MV-4-11 (cell line): ENCODE data around the gene RPS25.
"Not testable (repeated sequence)": the region's sequence is repeated elsewhere in the genome, so short reads cannot be mapped to it uniquely, and the experiment has no call there.

ENCODE experiments used
- DNase-seq: peaks from one replicate; lab custom pipeline; 2025; lab: John Stamatoyannopoulos, UW

RPS25 gene

DNA sequence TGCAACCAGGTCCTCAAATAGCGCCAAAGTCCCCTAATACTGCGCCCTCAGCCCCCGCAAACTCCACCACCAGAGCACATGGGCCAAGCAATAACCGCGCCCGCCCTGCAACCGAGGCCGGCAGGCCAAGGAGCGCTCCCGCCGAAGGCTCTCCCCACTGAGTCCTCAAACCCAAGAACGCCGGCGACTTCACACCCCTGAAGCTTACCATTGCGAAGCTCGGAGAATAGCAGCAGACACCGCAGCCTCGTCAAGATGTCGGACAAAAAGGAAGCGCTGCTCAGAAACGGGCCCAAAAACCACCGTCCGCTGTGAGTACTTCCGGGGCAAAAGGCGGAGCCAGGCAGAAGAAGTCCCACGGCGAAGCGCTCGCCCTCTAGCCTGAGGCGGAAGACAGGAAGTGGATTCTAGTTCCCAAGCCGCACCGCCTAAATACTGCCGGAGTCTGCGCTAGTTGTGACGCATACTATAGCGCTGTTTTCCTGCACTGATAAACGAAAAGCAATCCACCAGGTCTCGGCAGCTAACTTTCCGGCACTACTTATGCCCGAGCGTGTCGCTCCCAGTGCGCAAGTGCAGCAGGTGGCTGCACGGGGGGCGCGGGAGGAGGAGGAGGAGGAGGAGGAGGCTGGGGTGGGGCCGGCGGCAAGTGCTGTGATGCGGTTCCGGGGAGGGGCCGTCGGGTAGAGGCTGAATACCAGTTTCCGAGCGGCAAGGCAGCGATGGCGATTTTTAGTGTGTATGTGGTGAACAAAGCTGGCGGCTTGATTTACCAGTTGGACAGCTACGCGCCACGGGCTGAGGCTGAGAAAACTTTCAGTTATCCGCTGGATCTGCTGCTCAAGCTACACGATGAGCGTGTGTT, at the start of gene RPS25, which contains the start of gene TRAPPC4:
TSS of gene RPS25 (minus strand) at position 270 of the 865 bp plus-strand sequence. CDS start at position 211, 59 bp downstream.
TSS of gene TRAPPC4 (plus strand) at position 693 of the 865 bp plus-strand sequence. CDS start at position 723, 30 bp downstream.
- peak; percentile 97 for DNase-seq

DNA sequence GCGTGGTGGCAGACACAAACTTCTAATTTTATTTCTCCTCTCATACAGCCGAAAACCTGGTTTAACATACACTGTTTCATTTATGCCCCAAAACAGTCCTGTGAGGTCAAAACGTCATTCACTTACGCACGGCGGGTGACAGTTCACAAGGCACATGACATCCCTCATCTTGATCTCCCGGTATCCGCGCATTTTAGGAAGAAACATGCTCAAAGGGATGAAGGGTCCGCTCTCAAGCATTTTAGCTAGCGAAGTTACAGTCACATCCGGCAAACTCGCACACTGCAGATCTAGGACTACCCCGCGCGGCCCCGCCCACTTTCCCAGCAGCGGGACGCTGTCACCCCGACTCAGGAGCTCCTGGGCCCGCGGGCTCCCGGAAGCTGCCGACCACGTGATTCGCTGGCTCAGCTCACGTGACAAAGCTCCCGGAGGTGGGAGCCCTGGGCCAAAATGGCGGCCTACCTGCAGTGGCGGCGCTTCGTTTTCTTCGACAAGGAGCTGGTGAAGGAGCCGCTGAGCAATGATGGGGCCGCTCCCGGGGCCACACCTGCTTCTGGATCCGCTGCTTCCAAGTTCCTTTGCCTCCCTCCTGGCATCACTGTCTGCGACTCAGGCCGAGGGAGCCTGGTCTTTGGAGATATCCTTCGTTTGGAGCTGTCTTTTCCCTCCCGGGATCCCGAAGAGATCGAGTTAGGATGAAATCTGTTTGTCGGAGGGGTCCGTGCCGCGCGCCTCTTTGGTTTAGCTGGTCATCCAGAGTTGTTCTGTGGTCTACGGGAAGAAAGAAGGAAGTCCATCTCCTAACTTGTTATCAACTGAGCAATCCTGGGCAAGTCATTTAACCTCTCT, 49.5 kb upstream of the RPS25 start, which contains the start of gene VPS11:
TSS of gene VPS11 (plus strand) at position 448 of the 852 bp plus-strand sequence. CDS start at position 454, 6 bp downstream.
- DNase-seq: peak; percentile 96

DNA sequence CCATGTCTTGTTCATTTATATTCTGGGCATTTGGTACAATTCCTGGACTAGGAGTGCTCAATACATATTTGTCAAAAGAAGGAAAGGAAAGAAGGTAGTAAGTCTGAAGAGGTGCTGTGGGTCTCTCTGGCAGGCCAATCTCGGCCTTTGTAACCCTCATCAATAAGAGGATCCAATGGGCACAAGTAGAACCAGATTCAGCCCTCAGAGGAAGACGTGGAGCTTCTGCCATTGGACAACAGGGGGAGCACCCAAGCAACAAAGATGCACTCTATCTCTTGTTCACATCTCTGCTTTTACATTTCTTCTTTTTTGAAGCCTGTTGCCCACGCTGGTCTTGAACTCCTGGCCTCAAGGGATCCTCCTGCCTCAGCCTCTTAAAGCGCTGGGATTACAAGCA, 47.2 kb upstream of the RPS25 start:
- peak; percentile 52 for DNase-seq

DNA sequence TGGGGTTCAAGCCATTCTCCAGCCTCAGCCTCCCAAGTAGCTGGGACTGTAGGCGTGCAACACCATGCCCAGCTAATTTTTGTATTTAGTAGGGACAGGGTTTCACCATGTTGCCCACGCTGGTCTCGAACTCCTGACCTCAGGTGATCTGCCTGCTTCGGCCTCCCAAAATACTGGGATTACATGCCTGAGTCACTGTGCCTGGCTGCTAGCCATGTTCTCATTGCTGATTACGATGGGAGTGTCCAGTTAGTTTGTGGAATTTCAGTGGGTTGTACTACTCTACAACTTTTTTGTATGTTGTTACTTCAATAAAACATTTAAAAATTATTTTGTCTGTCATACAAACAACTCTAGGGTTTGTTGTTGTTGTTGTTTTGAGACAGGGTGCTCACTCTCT, 44.6 kb upstream of the RPS25 start:
- DNase-seq: no peak

DNA sequence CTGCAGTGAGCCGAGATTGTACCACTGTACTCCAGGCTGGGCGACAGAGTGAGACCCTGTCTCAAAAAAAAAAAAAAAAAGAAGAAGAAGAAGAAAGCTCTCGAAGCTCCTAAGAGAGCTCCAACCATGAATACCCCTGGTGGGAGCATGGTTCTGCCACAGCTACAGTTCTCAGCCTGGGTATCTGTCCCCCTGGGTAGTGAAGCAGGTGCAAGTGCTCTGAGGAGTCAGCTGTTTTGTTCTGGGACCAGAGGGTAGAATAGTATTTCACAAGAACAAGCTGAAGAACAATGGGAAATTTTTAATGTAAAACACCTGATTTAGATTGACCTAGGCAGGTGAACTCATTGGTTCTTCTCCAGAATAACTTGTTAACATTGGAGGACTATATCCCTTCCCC, 43.1 kb upstream of the RPS25 start:
- DNase-seq: no peak

DNA sequence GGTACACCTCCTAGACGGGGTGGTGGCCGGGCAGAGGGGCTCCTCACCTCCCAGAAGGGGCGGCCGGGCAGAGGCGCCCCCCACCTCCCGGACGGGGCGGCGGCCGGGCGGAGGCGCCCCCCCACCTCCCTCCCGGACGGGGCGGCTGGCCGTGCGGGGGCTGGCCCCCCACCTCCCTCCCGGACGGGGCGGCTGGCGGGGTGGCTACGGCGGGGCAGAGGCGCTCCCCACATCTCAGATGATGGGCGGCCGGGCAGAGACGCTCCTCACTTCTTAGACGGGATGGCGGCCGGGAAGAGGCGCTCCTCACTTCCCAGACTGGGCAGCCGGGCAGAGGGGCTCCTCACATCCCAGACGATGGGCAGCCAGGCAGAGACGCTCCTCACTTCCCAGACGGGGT, 41.0 kb upstream of the RPS25 start:
- not testable (repeated sequence) for DNase-seq

DNA sequence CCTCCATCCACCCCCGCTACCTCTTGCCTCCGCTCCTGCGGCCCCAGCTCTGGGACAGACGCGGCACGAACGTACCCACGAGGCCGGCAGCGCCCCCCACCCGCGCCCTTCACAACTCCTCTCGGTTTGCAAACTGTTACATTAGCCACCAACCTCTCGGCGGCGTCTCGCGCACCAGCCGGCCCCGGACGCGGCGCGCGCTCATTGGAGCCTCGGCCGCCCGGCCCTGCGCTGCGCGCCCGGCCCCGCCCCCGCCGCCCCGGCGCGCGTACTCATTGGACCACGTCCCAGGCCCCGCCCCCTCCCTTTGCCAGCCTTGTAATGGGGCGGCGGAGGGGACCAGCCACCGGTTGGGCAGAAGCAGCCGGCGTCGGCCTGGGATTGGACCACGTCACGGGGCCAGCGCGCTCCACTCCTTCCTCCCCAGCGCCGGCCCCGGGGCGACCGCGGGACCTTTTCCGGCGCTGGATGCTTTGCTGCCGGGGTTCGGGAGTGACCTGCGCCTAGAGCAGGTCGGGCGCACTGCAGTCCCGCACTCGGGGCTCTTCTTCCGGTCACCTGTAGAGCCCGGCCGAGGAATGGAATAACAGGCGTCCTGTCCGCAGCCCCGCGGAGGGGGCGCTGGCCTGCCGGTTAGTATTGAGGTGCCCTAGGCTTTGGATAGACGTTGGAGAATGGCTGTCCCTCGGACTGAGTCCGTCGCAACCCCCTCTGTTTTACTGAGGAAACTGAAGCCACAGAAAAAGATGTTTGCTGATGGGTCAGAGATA, 39.0 kb upstream of the RPS25 start, which contains the start of gene HYOU1:
TSS of gene HYOU1 (minus strand) at position 206 of the 770 bp plus-strand sequence. CDS start 1,045 bp downstream, outside the sequence.
- peak; percentile 91 for DNase-seq

DNA sequence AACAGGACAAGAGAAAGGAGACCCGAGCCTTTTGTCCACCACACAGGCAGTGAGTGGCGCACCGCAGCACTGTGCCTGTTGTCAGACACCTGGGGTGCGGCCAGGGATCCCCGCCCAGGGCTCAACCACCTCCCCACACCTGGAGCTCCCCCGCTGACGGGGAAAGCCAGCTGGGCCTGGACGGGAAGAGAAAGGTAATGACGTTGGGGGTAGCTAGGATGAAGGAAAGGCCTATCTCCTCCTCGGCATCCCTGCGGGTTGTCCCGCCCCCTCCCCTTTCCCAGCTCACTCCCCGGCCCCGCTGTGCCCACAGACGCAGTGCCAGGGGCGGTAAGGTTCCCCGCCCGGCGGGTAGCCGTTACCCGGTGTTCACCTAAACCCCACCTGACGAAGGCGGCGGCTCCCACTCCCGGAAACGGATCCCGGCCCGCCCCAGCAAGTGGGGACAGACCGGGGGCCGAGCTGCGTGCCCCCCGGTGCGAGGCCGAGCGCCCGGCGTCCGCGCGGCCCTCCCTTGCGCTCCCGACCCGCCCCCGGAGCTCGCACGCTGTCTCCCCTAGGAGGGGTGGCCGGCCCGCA, 38.4 kb upstream of the RPS25 start:
- DNase-seq: no peak

DNA sequence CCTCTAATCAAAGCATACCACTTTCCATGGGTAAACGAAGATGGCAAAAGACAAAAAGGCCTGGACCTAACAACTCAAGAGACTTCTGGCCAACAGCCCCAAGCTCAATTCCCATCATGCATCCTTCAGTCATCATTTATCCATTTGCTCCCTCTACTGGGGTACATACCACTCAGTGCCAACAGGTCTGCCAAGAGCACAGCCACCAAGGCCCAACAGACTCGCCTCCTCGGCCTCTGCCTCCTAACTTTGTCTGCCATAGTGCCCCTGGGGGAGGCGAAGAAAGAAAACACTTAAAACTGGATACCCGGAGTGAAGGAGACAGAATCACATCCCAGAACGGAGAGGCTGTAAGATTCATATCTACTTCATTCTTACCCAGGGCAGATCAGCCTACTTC, 37.8 kb upstream of the RPS25 start:
- DNase-seq: peak; percentile 61

DNA sequence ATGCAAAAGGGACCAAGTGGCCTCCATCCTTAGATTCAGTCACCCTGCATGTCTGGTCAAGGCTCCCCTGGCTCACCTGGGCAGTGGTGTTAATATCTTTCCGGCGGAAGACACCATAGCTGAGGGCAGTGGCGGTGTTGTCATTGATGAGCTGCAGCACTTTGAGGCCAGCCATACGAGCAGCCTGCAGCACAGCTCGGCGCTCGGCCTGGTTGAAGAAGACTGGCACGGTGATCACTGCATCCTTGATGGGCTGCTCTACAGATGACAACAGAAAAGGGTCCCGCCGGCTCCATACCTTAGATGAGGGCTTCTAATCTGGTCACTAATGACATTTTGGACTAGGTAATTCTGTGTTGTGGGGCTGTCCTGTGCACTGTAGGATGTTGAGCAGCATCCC, 36.3 kb upstream of the RPS25 start:
- DNase-seq: no peak

DNA sequence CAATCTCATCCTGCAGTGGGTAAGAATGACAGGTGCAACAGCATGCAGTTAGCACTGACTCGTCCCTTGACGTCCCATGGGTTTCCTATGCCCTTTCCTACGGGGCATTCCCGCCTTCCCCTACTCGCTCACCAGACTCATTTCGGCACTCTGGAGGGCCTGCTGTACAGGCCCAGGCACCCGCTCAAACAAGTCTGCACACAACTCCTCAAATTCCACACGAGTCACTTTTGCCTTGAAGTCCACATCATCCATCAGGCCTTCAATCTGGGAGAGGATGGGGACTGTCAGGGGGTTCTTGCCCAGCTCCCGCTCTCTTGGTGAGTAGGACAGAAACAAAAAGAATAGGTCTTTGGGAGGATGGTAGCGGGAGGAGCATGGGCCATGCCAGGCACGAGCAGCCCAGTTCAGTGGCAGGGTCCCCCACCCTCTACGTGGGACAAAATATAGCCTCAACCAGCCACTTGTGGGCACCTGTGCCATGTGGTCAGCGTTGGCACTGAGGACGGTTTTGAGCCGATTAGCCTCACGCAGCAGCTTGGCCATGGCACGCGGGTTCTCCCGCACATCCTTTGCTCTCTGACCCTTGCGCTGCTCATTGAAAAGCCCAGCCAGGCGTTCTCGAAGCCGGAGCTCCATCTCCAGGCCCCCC, 34.1 kb upstream of the RPS25 start:
- DNase-seq: no peak

DNA sequence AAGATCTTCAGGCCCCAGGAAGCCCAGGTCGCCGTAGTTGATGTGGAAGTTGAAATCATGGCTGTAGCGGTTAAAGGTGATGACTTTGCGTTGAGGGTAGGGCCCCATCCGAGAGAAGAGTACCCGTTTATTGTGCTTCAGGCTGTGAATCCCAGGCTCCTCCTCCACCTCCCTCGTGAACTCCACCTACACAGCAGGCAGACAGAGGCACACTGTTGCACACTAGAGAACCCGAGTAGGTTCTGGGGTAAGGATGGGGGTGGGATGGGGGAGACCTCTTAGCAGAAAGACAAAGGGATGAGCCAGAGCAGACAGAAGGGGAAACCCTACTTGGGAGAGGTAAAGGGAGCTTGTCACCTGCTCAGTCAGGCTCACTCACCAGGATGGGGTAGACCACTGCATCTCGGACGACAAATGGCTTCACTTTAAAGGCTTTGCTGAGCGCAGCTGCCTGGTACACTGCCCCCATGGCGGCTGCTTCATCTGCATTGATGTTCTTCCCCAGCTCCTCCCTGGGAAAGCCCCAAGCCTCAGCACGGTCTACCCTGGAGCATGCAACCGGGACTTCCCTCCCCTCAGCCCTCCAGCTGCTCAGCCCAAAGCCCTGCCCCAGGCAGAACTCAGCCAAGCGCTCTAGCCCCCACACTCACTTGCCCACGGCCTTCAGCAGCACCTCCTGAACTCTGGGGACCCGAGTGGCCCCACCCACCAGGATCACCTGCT, 33.5 kb upstream of the RPS25 start:
- no peak for DNase-seq

DNA sequence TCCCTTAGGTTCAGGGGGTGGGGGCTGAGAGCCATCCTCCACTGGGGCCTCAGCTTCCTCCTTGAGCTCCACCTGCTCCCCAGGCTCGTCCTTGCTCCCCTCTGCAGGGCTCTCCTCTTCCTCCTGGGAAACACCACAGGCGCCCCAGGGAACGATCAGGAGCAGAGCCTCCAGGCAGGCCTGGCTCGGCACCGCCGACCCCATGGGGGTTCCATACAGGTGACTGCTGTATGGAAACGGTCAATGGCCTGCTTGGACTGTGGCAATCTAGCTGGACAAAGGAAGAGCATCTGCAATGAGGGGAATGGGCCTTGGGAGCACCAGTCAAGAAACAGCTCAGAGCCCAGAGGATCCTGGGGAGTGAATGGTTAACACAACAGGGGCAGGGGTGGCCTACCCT, 30.9 kb upstream of the RPS25 start:
- no peak for DNase-seq

DNA sequence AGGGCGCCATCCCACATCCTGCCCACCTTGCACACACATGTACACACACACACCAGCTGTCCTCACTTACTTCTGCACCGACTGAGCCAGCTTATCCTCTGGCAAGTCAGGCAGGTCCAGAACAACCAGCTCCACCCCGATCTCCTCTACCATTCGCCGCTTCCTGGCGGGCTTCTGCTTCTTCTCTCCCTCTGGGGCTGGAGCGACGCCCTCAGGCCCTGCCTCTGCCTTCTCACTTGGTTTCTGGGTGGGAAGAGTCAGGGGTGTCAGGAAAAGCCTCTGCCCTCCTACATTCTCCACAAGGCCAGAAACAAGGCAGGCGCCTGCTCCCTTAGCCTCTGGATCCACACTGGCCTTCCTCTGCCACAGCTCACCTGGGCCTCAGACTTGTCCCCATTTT, 30.5 kb upstream of the RPS25 start:
- no peak for DNase-seq

DNA sequence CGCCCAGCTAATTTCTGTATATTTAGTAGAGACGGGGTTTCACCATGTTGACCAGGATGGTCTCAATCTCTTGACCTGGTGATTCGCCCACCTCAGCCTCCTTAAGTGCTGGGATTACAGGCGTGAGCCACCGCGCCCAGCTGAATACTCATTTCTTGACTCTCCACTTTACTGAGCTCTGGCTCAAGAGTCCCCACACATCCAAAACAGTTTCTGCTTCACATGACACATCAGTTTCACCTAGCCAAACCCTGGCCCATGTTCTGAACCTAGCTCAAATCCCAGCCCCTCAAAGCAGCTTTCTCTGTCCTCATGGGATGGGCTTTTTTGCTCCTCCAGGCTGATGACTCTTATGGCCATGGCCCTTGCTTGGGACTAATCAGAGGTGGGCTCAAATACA, 29.1 kb upstream of the RPS25 start:
- DNase-seq: no peak

DNA sequence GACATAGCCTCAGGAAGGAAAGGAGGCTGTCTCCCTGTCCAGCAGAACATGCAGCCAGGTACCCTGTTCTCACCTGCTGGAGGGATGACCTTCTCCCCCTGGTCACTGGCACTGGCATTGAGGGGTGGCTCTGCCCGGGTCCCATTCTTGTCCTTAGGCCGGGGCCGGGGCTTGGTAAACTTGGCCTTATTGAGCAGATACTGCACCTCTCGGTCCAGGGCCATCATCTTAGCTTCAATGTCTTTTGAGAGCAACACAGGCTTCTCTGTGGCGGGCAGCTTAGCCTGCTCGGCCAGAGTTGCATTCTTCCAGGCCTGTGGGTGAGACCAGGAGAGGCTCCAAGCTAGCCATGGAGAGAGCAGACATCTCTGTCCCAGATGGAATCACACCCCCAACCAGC, 28.3 kb upstream of the RPS25 start:
- no peak for DNase-seq

DNA sequence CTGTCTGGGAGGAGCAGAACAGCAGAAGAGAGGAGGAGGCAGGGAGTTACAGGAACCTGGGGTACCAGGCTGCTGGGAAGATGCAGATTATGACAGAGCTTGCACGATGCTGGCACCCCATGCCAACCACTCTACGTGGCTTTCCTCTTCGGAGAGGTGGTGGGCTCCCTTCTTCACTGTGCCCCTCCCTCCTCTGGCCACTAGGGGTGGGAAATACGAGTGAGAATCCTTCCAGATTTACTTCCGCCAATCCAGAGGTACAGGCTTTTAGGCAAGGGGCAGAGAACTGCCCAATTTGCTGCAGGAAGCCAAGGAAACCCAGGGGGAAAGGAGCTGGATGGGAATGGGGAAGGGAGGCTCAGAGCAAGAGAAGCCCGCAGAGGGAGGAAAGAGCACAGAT, 26.6 kb upstream of the RPS25 start:
- no peak for DNase-seq

DNA sequence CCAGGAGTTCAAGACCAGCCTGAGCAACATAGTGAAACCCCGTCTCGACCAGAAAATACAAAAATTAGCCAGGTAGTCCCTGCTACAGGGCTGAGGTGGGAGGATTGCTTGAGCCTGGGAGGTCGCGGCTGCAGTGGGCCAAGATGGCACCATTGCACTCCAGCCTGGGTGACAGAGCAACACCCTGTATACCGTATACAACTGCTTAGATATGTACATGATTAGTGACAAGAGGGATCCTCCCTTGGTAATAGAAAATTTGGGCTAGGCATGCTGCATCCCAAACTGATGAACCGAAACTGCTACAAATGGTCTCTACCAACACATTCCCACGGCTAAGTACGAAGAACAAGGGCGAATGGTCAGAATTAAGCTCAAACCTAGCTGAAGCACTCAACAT, 24.8 kb upstream of the RPS25 start:
- no peak for DNase-seq

DNA sequence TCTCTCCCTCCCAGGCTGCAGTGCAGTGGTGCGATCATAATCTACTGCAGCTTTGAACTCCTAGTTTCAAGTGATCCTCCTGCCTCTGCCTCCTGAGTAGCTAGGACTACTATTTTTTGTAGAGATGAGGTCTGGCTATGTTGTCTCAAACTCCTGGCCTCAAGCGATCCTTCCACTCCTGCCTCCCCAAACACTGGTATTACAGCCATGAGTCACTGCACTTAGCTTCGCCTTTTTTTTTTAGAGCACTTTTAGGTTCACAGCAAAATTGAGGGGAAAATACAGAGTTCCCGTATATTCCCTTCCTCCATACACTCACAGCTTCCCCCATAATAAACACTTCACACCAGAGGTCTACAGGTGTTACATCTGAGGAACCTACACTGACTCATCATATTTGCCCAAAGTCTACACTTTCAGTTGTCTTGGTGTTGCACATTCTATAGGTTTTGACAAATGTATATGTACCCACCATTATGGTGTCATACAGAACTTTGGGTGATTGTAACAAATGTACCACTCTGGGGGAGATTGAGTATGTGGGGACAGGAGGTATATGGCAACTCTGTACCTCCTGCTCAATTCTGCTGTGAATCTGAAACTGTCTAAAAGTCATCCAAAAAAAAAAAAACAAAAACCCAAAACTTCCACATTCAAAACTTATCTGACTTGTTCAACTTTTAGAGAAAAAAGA, 23.8 kb upstream of the RPS25 start:
- DNase-seq: peak; percentile 24

DNA sequence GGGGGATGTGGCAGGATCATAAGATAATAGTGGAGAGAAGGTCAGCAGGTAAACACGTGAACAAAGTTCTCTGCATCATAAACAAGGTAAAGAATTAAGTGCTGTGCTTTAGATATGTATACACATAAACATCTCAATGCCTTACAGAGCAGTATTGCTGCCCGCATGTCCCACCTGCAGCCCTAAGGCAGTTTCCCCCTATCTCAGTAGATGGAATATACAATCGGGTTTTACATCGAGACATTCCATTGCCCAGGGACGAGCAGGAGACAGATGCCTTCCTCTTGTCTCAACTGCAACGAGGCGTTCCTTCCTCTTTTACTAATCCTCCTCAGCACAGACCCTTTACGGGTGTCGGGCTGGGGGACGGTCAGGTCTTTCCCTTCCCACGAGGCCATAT, 21.3 kb upstream of the RPS25 start:
- peak; percentile 26 for DNase-seq
